Middle frontal gyrus (tissue), 1 donor: ENCODE data around the gene PRKAR1B.

Experiments used
- DNase-seq: peaks from one replicate; pipeline ENCODE4 v3.0.0-alpha.2; 2015; ENCODE audit warnings: low spot score; ENCODE audit errors: extremely low spot score

Gene PRKAR1B

DNA sequence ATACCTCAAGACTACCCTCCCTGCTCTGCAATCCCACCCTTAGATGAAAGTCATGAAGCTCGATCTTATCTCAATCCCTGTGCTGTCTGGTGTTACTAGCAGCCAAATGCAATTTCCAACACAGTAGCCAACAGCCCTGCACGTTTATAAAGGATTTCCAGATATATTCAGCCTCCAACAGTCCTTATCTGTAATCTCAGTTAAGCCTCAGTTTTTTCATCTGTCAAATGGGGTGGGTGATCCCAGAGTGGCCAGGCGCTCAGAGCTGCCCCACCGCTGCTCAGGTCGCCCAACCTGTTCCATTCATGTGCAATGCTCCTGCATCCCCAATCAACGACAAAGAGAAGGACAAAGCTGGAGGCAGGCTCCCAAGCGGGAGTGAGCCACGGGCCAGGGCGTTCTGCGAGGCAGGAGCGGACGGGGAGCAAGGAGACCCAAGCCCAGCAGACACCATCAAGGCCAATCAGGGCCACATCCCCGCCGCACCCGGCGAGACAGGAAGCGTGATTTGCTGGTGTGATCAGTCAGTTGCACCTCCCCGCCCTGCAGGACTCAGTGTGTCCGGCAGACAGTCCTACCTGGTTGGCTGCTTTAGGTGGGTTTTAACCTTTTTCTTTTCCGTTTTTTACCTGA, 227.1 kb downstream of the PRKAR1B start:
- no peak for DNase-seq
